ENCODE results near the gene TSPAN3.

TSPAN3 gene

GRCh38 chr15:77002954-77003912 lies 67.7 kb downstream of the TSPAN3 start:
- Mint-ChIP-seq H3K9me3 (peaks cover 9 to 11% of the 10 kb centered on the region in 2 donors), H3K4me1 (peaks cover 86% of the 10 kb centered on the region), H3K27me3 (no peaks in the 10 kb centered on the region), H3K27ac (peak overlapping the region; percentile 27 to 79), H3K4me3 (peak overlapping the region; percentile 58 to 81)
- DNase-seq: peak; percentile 60 to 84
- peak; percentile 93 for ATAC-seq

- peak overlapping the region; percentile 58 to 81 for H3K4me3 Mint-ChIP-seq
- no peak for ATAC-seq
- H3K9me3 Mint-ChIP-seq: peaks cover 9 to 11% of the 10 kb centered on the region in 2 donors
- no peaks in the 10 kb centered on the region for H3K27me3 Mint-ChIP-seq
- peaks cover 94% of the 10 kb centered on the region for H3K4me1 Mint-ChIP-seq
- DNase-seq: no peak
- peak overlapping the region; percentile 1 to 79 for H3K27ac Mint-ChIP-seq
Measured at GRCh38 chr15:77002436-77002835, 68.5 kb downstream of the TSPAN3 start.

DNA sequence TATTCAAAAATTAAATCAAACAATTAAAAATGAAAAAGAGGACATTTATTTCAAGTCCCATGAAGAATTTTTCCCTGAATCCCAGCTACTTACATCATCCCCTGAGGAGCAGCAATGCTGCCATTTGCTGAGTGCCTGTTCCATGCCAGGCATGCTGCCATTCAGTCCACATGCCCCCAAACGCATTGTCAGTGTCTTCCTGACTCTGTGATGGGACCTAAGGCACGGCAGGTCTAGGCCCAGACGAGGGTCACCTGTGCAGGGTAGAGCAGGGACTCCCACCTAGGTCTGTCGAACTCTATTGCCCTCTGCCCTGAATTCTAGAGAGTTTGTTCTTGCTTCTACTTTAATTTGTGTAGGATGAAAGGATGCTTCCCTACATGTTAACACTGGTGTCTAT lies 68.9 kb downstream of the TSPAN3 start:
- DNase-seq (no peak), ATAC-seq (no peak)
- Mint-ChIP-seq H3K27ac (no peak overlapping the region), H3K27me3 (no peaks in the 10 kb centered on the region), H3K4me3 (peak overlapping the region; percentile 58 to 81), H3K9me3 (peaks cover 9 to 11% of the 10 kb centered on the region in 2 donors), H3K4me1 (peaks cover 96% of the 10 kb centered on the region)

DNA sequence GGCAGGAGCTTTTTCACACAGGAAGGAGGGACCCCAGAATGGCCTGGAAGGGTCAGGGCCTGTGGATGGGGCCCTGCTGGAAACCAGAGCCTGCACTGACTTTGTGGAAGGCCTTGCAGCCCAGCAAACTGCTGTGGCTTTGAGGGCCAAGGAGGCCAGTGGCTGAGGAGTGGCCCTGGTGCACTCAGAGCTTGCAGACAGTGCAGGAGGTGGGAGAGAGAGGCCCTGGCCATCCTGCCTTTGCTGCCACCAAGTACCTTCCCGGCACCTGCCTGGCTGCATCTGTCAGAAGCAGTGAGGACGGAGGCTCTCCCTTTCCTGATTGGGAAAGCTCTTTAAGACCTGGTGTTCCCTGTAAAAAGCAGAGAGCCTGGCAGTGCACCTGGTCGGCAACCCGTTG lies 69.6 kb downstream of the TSPAN3 start:
- ATAC-seq (no peak), DNase-seq (no peak)
- Mint-ChIP-seq H3K4me3 (peak overlapping the region; percentile 59 to 65), H3K9me3 (peaks cover 9 to 11% of the 10 kb centered on the region in 2 donors), H3K27ac (peak overlapping the region; percentile 28 to 82), H3K27me3 (no peaks in the 10 kb centered on the region), H3K4me1 (peaks cover 96% of the 10 kb centered on the region)

GRCh38 chr15:76999996-77000395 lies 70.9 kb downstream of the TSPAN3 start:
- Mint-ChIP-seq H3K27me3 (no peaks in the 10 kb centered on the region), H3K4me1 (peaks cover 88% of the 10 kb centered on the region), H3K27ac (no peak overlapping the region), H3K9me3 (peaks cover 9 to 11% of the 10 kb centered on the region in 2 donors), H3K4me3 (peak overlapping the region; percentile 30 to 38)
- ATAC-seq (no peak), DNase-seq (no peak)

DNA sequence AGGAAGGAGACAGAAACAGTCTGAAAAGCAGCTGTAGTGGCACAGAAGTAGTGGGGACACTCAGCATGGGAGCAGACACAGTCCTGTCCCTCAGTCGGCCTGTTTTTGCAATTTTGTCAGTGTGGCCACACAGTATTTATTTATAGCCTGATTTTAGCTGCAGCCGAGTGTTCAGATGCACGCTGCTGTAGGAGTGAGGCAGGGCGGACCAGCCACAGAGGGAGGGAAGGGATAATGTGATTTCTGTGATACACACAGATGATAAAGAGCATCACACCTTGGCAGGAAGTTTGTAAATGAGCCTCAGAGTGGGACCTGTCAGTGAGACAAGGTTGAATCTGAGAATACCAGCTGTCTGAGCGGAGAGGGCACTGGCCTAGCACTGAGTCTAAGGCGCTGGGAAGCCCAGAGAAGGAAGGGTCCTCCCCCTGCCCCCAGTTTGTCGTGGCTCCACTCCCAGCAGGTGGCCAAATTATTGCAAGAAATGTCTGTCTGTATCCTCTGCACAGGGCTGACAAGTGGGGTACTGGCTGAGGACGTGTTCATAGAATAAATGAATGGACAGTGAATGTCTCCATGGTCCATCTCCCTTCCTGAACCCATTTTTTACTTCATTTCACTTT lies 72.1 kb downstream of the TSPAN3 start:
- Mint-ChIP-seq H3K9me3 (no peaks in the 10 kb centered on the region), H3K4me1 (peaks cover 88% of the 10 kb centered on the region), H3K27me3 (no peaks in the 10 kb centered on the region), H3K4me3 (peak overlapping the region; percentile 99), H3K27ac (peak overlapping the region in 1 of 2 donors; percentile 59)
- DNase-seq (no peak), ATAC-seq (no peak)

- H3K27me3 Mint-ChIP-seq: no peaks in the 10 kb centered on the region
- no peaks in the 10 kb centered on the region for H3K9me3 Mint-ChIP-seq
- H3K27ac Mint-ChIP-seq: peak overlapping the region; percentile 87 to 98
- H3K4me1 Mint-ChIP-seq: peaks cover 88% of the 10 kb centered on the region
- DNase-seq (peak in 1 of 2 donors; percentile 64), ATAC-seq (peak; percentile 52)
- H3K4me3 Mint-ChIP-seq: peak overlapping the region; percentile 99
Measured at GRCh38 chr15:76996526-76997401, 74.1 kb downstream of the TSPAN3 start.

- no peak for DNase-seq
- H3K4me1 Mint-ChIP-seq: peaks cover 82% of the 10 kb centered on the region
- ATAC-seq: no peak
- H3K9me3 Mint-ChIP-seq: no peaks in the 10 kb centered on the region
- H3K4me3 Mint-ChIP-seq: peak overlapping the region; percentile 99
- H3K27me3 Mint-ChIP-seq: no peaks in the 10 kb centered on the region
- H3K27ac Mint-ChIP-seq: peak overlapping the region; percentile 98
Measured at GRCh38 chr15:76996076-76996525, 74.8 kb downstream of the TSPAN3 start.

DNA sequence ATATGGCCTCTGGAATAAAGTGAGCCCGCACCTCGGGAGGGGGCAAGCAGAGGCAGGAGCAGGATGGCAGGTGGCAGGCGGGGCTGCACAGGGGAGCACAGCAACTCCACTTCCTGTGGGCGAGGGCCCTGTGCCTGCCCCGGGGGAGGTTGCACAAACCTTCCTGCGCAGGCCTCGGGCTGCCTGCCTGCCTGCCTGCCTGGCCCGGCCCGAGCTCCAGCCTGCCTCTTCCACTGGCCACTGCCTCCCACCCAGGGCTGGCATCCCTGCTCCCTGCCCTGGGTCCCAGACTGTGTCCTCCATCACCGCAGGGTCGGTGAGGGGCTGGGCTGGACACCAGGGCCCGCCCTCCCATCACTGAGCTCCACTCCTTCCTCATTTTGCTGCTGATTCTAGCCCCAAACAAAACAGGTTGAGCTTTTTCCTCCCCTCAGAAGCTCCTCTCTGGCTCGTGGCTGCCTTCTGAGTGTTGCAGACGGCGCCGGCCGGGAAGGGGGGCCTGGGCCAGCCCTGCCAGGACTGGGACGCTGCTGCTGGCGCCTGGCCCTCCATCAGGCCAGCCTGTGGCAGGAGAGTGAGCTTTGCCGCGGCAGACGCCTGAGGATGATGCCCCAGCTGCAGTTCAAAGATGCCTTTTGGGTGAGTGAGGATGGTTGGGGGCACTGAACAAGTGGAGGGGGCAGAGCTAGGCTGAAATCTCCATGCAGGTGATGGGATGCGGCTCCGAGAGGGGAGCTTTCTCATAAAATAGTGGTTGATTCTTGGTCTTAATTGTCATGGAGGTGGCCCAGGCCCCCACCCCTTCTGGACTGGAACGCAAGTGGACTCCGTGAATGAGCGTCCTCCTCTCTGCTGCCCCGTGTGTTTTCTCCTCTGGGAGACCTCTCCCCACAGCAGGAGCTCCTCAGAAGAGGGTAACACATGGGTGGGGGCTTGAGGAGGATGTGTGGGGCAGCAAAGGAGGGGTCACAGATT lies 75.7 kb downstream of the TSPAN3 start, which contains the start of gene PSTPIP1:
PSTPIP1 (plus strand) TSS at position 156 of the 975 bp plus-strand sequence; CDS start at position 604, 448 bp downstream.
- H3K9me3 Mint-ChIP-seq: no peaks in the 10 kb centered on the region
- peak; percentile 69 to 78 for DNase-seq
- peaks cover 74% of the 10 kb centered on the region for H3K4me1 Mint-ChIP-seq
- H3K4me3 Mint-ChIP-seq: peak within 1 kb of the TSS; percentile 99
- H3K27me3 Mint-ChIP-seq: no peaks in the 10 kb centered on the region
- H3K27ac Mint-ChIP-seq: peak within 1 kb of the TSS; percentile 98
- ATAC-seq: peak; percentile 80

- DNase-seq (no peak), ATAC-seq (peak; percentile 37)
- peak overlapping the region; percentile 98 for H3K27ac Mint-ChIP-seq
- peaks cover 73% of the 10 kb centered on the region for H3K4me1 Mint-ChIP-seq
- peak overlapping the region; percentile 99 for H3K4me3 Mint-ChIP-seq
- H3K9me3 Mint-ChIP-seq: no peaks in the 10 kb centered on the region
- no peaks in the 10 kb centered on the region for H3K27me3 Mint-ChIP-seq
Measured at GRCh38 chr15:76994496-76994895, 76.4 kb downstream of the TSPAN3 start.

GRCh38 chr15:76994001-76994400 lies 76.9 kb downstream of the TSPAN3 start:
- DNase-seq: peak; percentile 47 to 66
- Mint-ChIP-seq H3K4me1 (peaks cover 73% of the 10 kb centered on the region), H3K4me3 (peak overlapping the region; percentile 99), H3K27ac (peak overlapping the region; percentile 98), H3K9me3 (no peaks in the 10 kb centered on the region), H3K27me3 (no peaks in the 10 kb centered on the region)
- peak; percentile 54 for ATAC-seq

GRCh38 chr15:76993114-76993725 lies 77.7 kb downstream of the TSPAN3 start:
- H3K27ac Mint-ChIP-seq: peak overlapping the region; percentile 7 to 86
- H3K27me3 Mint-ChIP-seq: no peaks in the 10 kb centered on the region
- no peaks in the 10 kb centered on the region for H3K9me3 Mint-ChIP-seq
- DNase-seq (no peak), ATAC-seq (no peak)
- H3K4me3 Mint-ChIP-seq: peak overlapping the region; percentile 99
- peaks cover 73% of the 10 kb centered on the region for H3K4me1 Mint-ChIP-seq

GRCh38 chr15:76991741-76992645 lies 78.9 kb downstream of the TSPAN3 start:
- H3K4me3 Mint-ChIP-seq: no peak overlapping the region
- no peak for ATAC-seq
- DNase-seq: no peak
- H3K27me3 Mint-ChIP-seq: no peaks in the 10 kb centered on the region
- no peaks in the 10 kb centered on the region for H3K9me3 Mint-ChIP-seq
- H3K4me1 Mint-ChIP-seq: peaks cover 73% of the 10 kb centered on the region
- H3K27ac Mint-ChIP-seq: no peak overlapping the region

Data from stimulated activated naive CD8-positive, alpha-beta T cell treated with anti-CD3 and anti-CD28 coated beads, Interleukin-15, amount 100 ng/mL, for 72 hours (primary cell).